ENCODE measurements around the gene ZYG11A. TPM values are rescaled to one million over a fixed set of nuclear protein-coding genes. Genes with fewer than 3 reads are reported as not detected.

Gene ZYG11A
- total and polyA plus RNA-seq, 2 of the 8 experiments (the other 6 are each of a cell fraction or from before 2014, with no cell fraction given), result 0.89 to 2.6 TPM

DNA sequence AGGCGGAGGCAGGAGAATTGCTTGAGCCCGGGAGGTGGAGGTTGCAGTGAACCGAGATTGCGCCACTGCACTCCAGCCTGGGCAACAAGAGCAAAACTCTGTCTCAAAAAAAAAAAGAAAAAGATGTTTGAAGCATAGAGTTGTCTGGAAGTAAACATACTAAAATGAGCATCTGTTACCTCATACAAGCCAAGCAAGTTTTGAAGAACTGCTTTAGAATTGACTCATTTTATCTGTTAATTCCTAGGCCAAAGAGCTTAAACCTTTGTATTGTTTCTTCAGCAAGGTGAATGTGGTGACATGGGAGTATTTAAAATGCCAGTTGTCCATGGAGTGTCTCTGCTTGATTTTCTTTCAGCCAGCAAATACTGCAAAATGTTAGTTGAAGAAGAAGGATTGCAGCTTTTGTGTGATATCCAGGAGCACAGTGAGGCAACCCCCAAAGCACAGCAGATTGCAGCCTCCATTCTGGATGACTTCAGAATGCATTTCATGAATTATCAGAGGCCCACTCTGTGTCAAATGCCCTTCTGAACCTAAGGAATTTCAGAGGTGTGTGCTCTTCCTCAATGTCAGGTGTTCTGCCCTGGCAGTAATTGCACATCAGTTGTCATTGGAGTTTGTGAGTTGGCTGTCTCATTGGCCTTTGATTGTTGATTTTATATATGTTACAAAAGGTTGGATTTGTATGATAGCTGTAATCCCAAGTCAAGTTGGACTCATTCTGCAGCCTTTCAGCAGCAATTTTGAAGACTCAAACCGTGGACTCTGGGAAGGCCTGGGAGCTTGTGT, 50.1 kb downstream of the ZYG11A start:
- no peak overlapping the region for H3K9ac ChIP-seq (replicated peaks in 1 of 4; ENCODE audit: extremely low read depth in 1 of 4, low read depth in 3 of 4, low read length in 3 of 4)
- peaks cover 0 to 14% (median 1%) of the 10 kb centered on the region in 4 experiments; a peak in 3 of 8 replicates for H3K36me3 ChIP-seq (ENCODE audit: control insufficient read depth in 2 of 4, insufficient read depth in 4 of 4, low read length in 3 of 4)
- H4K5ac ChIP-seq (ENCODE audit: insufficient read length, low read depth, low read length), result no peak overlapping the region
- H4K91ac ChIP-seq (replicated peaks; ENCODE audit: insufficient read length, low read length), result no peak overlapping the region
- CTCF ChIA-PET (ENCODE audit: partially characterized antibody), result interaction anchor here (1.1 to 4.6 kb wide), 4 partner anchors 9 to 293 kb away, joined by 3 to 32 read pairs (median 11); no protein-coding TSS in a partner anchor
- no peak overlapping the region for H2BK120ac ChIP-seq (replicated peaks; ENCODE audit: low read depth, low read length)
- H4K8ac ChIP-seq (ENCODE audit: extremely low read depth, insufficient read depth, low read length), result no peak overlapping the region
- POLR2A ChIA-PET (ENCODE audit: partially characterized antibody), result interaction anchor here (0.9 kb wide), 1 partner anchor 50 kb away, joined by 3 read pairs; the partner anchor contains the start of gene ZYG11A
- H3K9me3 ChIP-seq (ENCODE audit: insufficient read depth in 2 of 2, low read depth in 1 of 2, low read length in 1 of 2), result no peaks in the 10 kb centered on the region
- no peak overlapping the region for H3K56ac ChIP-seq (replicated peaks; ENCODE audit: insufficient read length, low read depth, low read length)
- no peak overlapping the region for H3K4ac ChIP-seq (replicated peaks; ENCODE audit: insufficient read length, low read depth, low read length)
- no peak overlapping the region for H3K23ac ChIP-seq (ENCODE audit: insufficient read length)
- no peak overlapping the region for H3K4me3 ChIP-seq (ENCODE audit: extremely low read depth in 1 of 4, insufficient read depth in 2 of 4, low read depth in 3 of 4, low read length in 4 of 4)
- no peaks in the 10 kb centered on the region for H3K23me2 ChIP-seq (ENCODE audit: low read depth, low read length)
- FAIRE-seq (no peak), DNase-seq (ENCODE audit: low read depth in 1 of 2, low spot score in 2 of 2) (no peak)
- H2BK15ac ChIP-seq (ENCODE audit: low read length), result no peak overlapping the region
- H2AK5ac ChIP-seq (ENCODE audit: low read depth, low read length), result no peak overlapping the region
- no peak overlapping the region for H3K18ac ChIP-seq (ENCODE audit: extremely low read depth, low read length)
- no peak overlapping the region for H3K4me2 ChIP-seq (ENCODE audit: insufficient read depth in 1 of 2, low read depth in 2 of 2, low read length in 2 of 2)
- H3K79me2 ChIP-seq (ENCODE audit: control insufficient read depth in 1 of 2, insufficient read depth in 2 of 2, low read length in 2 of 2), result no peaks in the 10 kb centered on the region
- H3K14ac ChIP-seq (ENCODE audit: insufficient read length), result no peak overlapping the region
- H2BK20ac ChIP-seq (ENCODE audit: low read length), result no peak overlapping the region
- H2BK5ac ChIP-seq (ENCODE audit: low read depth, low read length), result no peak overlapping the region
- no peaks in the 10 kb centered on the region for H4K20me1 ChIP-seq (replicated peaks in 1 of 2; ENCODE audit: control insufficient read depth in 1 of 2, insufficient read depth in 2 of 2, low read length in 2 of 2)
- H2AFZ ChIP-seq (ENCODE audit: low read length), result no peak overlapping the region
- no peaks in the 10 kb centered on the region; a peak in 1 of 7 replicates for H3K4me1 ChIP-seq (replicated peaks in 1 of 4; ENCODE audit: control insufficient read depth in 3 of 4, insufficient read depth in 4 of 4, low read length in 3 of 4)
- no peaks in the 10 kb centered on the region for H3K27me3 ChIP-seq (replicated peaks in 1 of 4; ENCODE audit: control insufficient read depth in 3 of 4, extremely low read depth in 1 of 4, insufficient read depth in 3 of 4, low read length in 3 of 4)
- no peaks in the 10 kb centered on the region for H3K79me1 ChIP-seq (ENCODE audit: low read depth, low read length)
- no peak overlapping the region for H2BK12ac ChIP-seq (ENCODE audit: low read depth, low read length)
- 94% methylated on average over 5 of the region's 5 CpGs; no CpG with 5 or more reads in 1 of the 2 experiments for WGBS, 2 experiments (ENCODE audit: extremely low coverage in 1 of 2, insufficient coverage in 1 of 2, insufficient read length in 1 of 2, insufficient replicate concordance in 2 of 2, low coverage in 1 of 2, low lambda C conversion rate in 2 of 2, missing lambda C conversion rate in 1 of 2)
- H3K27ac ChIP-seq (ENCODE audit: low read depth, low read length), result no peak overlapping the region
- TF ChIP-seq YY1 (IDR thresholded peaks at IDR 0.05; ENCODE audit: low read depth, low read length) (no peak), RBBP5 (IDR thresholded peaks at IDR 0.05; ENCODE audit: borderline replicate concordance, low read depth, low read length) (no peak), GTF2F1 (IDR thresholded peaks at IDR 0.05; ENCODE audit: borderline replicate concordance, low read depth, low read length) (no peak), NRF1 (IDR thresholded peaks at IDR 0.05; ENCODE audit: low read depth, low read length) (no peak), SAP30 (IDR thresholded peaks at IDR 0.05; ENCODE audit: insufficient read depth, insufficient replicate concordance, low read length) (no peak), MAFK (IDR thresholded peaks at IDR 0.05; ENCODE audit: low read depth, low read length) (no peak), SIRT6 (IDR thresholded peaks at IDR 0.05; ENCODE audit: low read length) (no peak), SRF (IDR thresholded peaks at IDR 0.05; ENCODE audit: low read depth, low read length) (no peak), EP300 (IDR thresholded peaks at IDR 0.05; ENCODE audit: borderline replicate concordance in 1 of 2, low read depth in 2 of 2, low read length in 2 of 2) (no peak), SIN3A (conservative IDR thresholded peaks at IDR 0.05 in 1 of 2, IDR thresholded peaks at IDR 0.05 in 1 of 2; ENCODE audit: low read depth in 1 of 2, low read length in 2 of 2) (no peak), BACH1 (IDR thresholded peaks at IDR 0.05; ENCODE audit: low read length) (no peak)
- TF ChIP-seq, protein P1, sequence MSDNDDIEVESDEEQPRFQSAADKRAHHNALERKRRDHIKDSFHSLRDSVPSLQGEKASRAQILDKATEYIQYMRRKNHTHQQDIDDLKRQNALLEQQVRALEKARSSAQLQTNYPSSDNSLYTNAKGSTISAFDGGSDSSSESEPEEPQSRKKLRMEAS (IDR thresholded peaks at IDR 0.05), result no peak
